Smooth muscle cell (in vitro differentiated cells): Measurements from ENCODE around the gene HNRNPR. TPM values are rescaled to one million over a fixed set of nuclear protein-coding genes. Genes with fewer than 3 reads are reported as not detected.

Experiments used
- DNase-seq: peaks from one replicate; lab custom pipeline; 2025; ENCODE audit not compliant: unreplicated experiment; lab: John Stamatoyannopoulos, UW
- H2AFZ ChIP-seq: fragments of 200-600 bp; sonication (generic); 2 replicates; pipeline ENCODE4 v1.6.0; 2016; ENCODE audit warnings: antibody characterized with exemption, low read depth, mild to moderate bottlenecking
- H3F3A ChIP-seq: fragments of 200-600 bp; sonication (generic); 2 replicates; pipeline ENCODE4 v1.6.0; 2017; ENCODE audit warnings: antibody characterized with exemption, low read depth
- H3K27ac ChIP-seq: fragments of 200-600 bp; sonication (generic); 2 replicates; pipeline ENCODE4 v1.5.1; 2016; ENCODE audit warnings: low read depth, mild to moderate bottlenecking
- H3K27me3 ChIP-seq: fragments of 200-600 bp; sonication (generic); 2 replicates; pipeline ENCODE4 v1.6.1; 2016; ENCODE audit warnings: low read depth, mild to moderate bottlenecking
- H3K36me3 ChIP-seq: fragments of 200-600 bp; sonication (generic); 2 replicates; pipeline ENCODE4 v1.5.1; 2016; ENCODE audit warnings: low read depth
- H3K4me1 ChIP-seq: fragments of 200-600 bp; sonication (generic); 2 replicates; pipeline ENCODE4 v1.5.1; 2016; ENCODE audit warnings: low read depth
- H3K4me2 ChIP-seq: fragments of 200-600 bp; sonication (generic); 2 replicates; pipeline ENCODE4 v1.6.0; 2016; ENCODE audit warnings: mild to moderate bottlenecking
- H3K4me3 ChIP-seq: fragments of 200-600 bp; sonication (generic); 2 replicates; pipeline ENCODE4 v1.5.1; 2016; ENCODE audit warnings: mild to moderate bottlenecking
- H3K79me2 ChIP-seq: fragments of 200-600 bp; sonication (generic); 2 replicates; pipeline ENCODE4 v1.6.0; 2016; ENCODE audit warnings: low read depth, mild to moderate bottlenecking
- H3K9ac ChIP-seq: fragments of 200-600 bp; sonication (generic); 2 replicates; pipeline ENCODE4 v1.6.0; 2016; ENCODE audit warnings: low read depth
- H3K9me3 ChIP-seq: fragments of 200-600 bp; sonication (generic); replicated peaks from 2 replicates; pipeline ENCODE4 v1.5.1; 2016; ENCODE audit warnings: low read depth
- H4K20me1 ChIP-seq: fragments of 200-600 bp; sonication (generic); 2 replicates; pipeline ENCODE4 v1.6.0; 2016; ENCODE audit warnings: low read depth
- CTCF ChIP-seq: fragments of 200-600 bp; sonication (generic); IDR thresholded peaks from 2 replicates; pipeline ENCODE4 v1.5.1; 2017; ENCODE audit warnings: borderline replicate concordance, mild to moderate bottlenecking, antibody characterized with exemption; ENCODE audit not compliant: insufficient read depth, poor library complexity, severe bottlenecking
- WGBS: methylation state at CpG from one replicate; pipeline ENCODE4 v1.1.7; 2016; ENCODE audit warnings: low lambda C conversion rate; 5-methylcytosine and 5-hydroxymethylcytosine counted together
- polyA plus RNA-seq: library from polyadenylated mRNA; unstranded; fragments of >200 nt; fragmentation: Nextera tagmentation; extraction: Ambion mirVana; gene quantifications from 2 replicates; pipeline ENCODE4 v1.2.1, GENCODE V29; 2016
- total RNA-seq: library from RNA; depleted of rRNA; stranded (reverse); fragments of >200 nt; gene quantifications from 2 replicates; pipeline ENCODE4 v1.2.3, GENCODE V29; 2014

HNRNPR gene
- total and polyA plus RNA-seq, 2 experiments from 2014 or later: 96.3 to 120 TPM

- Histone ChIP-seq H3K27ac (no peak overlapping the region), H3K4me3 (no peak overlapping the region), H3K9ac (no peak overlapping the region), H3K4me2 (no peak overlapping the region), H2AFZ (no peak overlapping the region), H3K36me3 (no peaks in the 10 kb centered on the region), H3K27me3 (no peaks in the 10 kb centered on the region), H3F3A (peaks cover 5% of the 10 kb centered on the region), H4K20me1 (peaks cover 7% of the 10 kb centered on the region), H3K4me1 (no peaks in the 10 kb centered on the region), H3K79me2 (no peaks in the 10 kb centered on the region), H3K9me3 (no peaks in the 10 kb centered on the region)
- no peak for DNase-seq
- TF ChIP-seq CTCF: no peak
- WGBS: 93% methylated on average over 2 of the region's 2 CpGs
Observed at GRCh38 chr1:23296931-23297330, 47.2 kb downstream of the HNRNPR start.

GRCh38 chr1:23291706-23292105 is 52.4 kb downstream of the HNRNPR start:
- TF ChIP-seq CTCF: no peak
- WGBS: 95% methylated on average over 2 of the region's 2 CpGs
- Histone ChIP-seq H3K9ac (no peak overlapping the region), H3K79me2 (no peaks in the 10 kb centered on the region), H3K4me3 (no peak overlapping the region), H3K9me3 (no peaks in the 10 kb centered on the region), H3F3A (peaks cover 6% of the 10 kb centered on the region), H3K4me2 (no peak overlapping the region), H2AFZ (no peak overlapping the region), H3K27me3 (no peaks in the 10 kb centered on the region), H3K36me3 (no peaks in the 10 kb centered on the region), H3K4me1 (no peaks in the 10 kb centered on the region), H3K27ac (no peak overlapping the region), H4K20me1 (peaks cover 20% of the 10 kb centered on the region)
- no peak for DNase-seq

- no peak overlapping the region for H3K9ac ChIP-seq
- no peak for TF ChIP-seq CTCF
- no peaks in the 10 kb centered on the region for H3K4me1 ChIP-seq
- H2AFZ ChIP-seq: no peak overlapping the region
- no peak overlapping the region for H3K27ac ChIP-seq
- no peak overlapping the region for H3K4me3 ChIP-seq
- H3K27me3 ChIP-seq: no peaks in the 10 kb centered on the region
- no peaks in the 10 kb centered on the region for H3K9me3 ChIP-seq
- H3F3A ChIP-seq: peaks cover 6% of the 10 kb centered on the region
- H4K20me1 ChIP-seq: peaks cover 20% of the 10 kb centered on the region
- no peak overlapping the region for H3K4me2 ChIP-seq
- no peaks in the 10 kb centered on the region for H3K36me3 ChIP-seq
- WGBS: 94% methylated on average over 9 of the region's 9 CpGs
- H3K79me2 ChIP-seq: no peaks in the 10 kb centered on the region
- no peak for DNase-seq
Observed at GRCh38 chr1:23290836-23291565, 53.1 kb downstream of the HNRNPR start.

- Histone ChIP-seq H3K36me3 (no peaks in the 10 kb centered on the region), H3F3A (peaks cover 8% of the 10 kb centered on the region), H3K4me2 (no peak overlapping the region), H4K20me1 (peaks cover 20% of the 10 kb centered on the region), H3K9ac (no peak overlapping the region), H3K4me3 (no peak overlapping the region), H2AFZ (no peak overlapping the region), H3K27ac (no peak overlapping the region), H3K79me2 (no peaks in the 10 kb centered on the region), H3K4me1 (peaks cover under 1% of the 10 kb centered on the region), H3K27me3 (no peaks in the 10 kb centered on the region), H3K9me3 (no peaks in the 10 kb centered on the region)
- TF ChIP-seq CTCF: no peak
- no peak for DNase-seq
- 92% methylated on average over 3 of the region's 3 CpGs for WGBS
Observed at GRCh38 chr1:23288671-23289070, 55.4 kb downstream of the HNRNPR start.
